SK-N-MC (cell line): ENCODE measurements around the gene HOXA6.

Source experiments
- DNase-seq: peaks from one replicate; pipeline ENCODE4 v3.0.0-alpha.2; 2011; ENCODE audit warnings: low read depth, low spot score
- H3K27ac ChIP-seq: fragments of 200-600 bp; sonication (generic); 2 replicates; pipeline ENCODE4 v1.5.1; 2016; ENCODE audit warnings: mixed run types
- H3K36me3 ChIP-seq: fragments of 200-600 bp; sonication (generic); 2 replicates; pipeline ENCODE4 v1.6.1; 2017; ENCODE audit warnings: antibody characterized with exemption, low read length, mixed read lengths; ENCODE audit not compliant: insufficient read depth
- H3K4me3 ChIP-seq: fragments of 200-600 bp; sonication (generic); 2 replicates; pipeline ENCODE4 v1.5.1; 2016
- H3K9ac ChIP-seq: fragments of 200-600 bp; sonication (generic); 2 replicates; pipeline ENCODE4 v1.8.0; 2017; ENCODE audit warnings: mixed run types, mixed read lengths; ENCODE audit not compliant: insufficient read length
- H3K9me3 ChIP-seq: fragments of 200-600 bp; sonication (generic); 2 replicates; pipeline ENCODE4 v1.6.1; 2017; ENCODE audit warnings: low read depth, mild to moderate bottlenecking, antibody characterized with exemption, low read length, moderate library complexity, mixed read lengths
- EZH2 ChIP-seq: fragments of 200-600 bp; sonication (generic); IDR thresholded peaks from one replicate; pipeline ENCODE4 v1.6.1; 2017; ENCODE audit warnings: antibody characterized with exemption
- FOXP2 ChIP-seq: optimal IDR thresholded peaks from 2 replicates; pipeline ENCODE3; 2011; ENCODE audit warnings: mild to moderate bottlenecking, moderate library complexity; ENCODE audit not compliant: insufficient read depth; ENCODE audit errors: extremely low read length, control extremely low read depth
- POLR2AphosphoS5 ChIP-seq: IDR thresholded peaks from 2 replicates; pipeline ENCODE4 v1.6.1; 2012; ENCODE audit warnings: mild to moderate bottlenecking, low read depth, low read length, borderline replicate concordance

The HOXA6 gene

DNA sequence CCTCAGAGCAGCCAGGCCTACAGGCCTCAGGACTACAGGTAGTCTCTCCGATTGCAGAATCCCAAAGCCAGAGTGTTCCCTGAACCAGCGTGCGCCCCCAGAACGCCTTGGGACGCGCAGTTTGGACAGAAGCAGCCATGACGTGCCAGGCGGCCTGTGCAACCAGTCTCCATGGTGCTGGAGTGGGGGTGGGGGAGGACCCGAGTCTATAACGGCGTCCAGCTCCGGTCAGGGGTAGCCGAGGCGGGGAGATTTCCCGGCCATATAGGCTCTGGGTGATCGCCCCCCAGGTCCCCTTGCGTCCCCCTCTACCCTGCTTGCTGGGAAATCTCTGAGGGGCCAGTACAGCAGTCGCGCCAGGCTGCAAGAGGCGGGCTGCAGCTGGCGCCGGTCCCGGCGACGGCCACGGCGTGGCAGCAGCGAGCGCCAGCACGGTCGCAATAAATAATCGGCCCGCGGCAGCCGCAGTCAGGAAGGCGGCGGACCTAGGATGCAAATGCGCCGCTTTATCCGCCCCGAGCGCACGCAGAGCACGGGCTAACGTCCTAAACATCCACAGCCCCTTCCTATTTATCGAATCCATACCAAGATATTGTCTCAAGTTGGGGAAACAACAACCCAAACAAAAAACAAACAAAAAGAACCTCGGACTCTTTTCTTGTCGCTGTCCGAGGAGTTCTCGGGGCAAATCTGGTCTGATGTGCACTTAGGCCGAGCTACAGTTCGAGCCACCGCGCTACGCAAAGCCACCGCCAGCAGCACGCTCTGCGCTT lies 3.2 kb upstream of the HOXA6 start:
- Histone ChIP-seq H3K9ac (no peak overlapping the region), H3K27ac (no peak overlapping the region), H3K36me3 (no peaks in the 10 kb centered on the region), H3K4me3 (peak overlapping the region; percentile 69), H3K9me3 (no peaks in the 10 kb centered on the region)
- TF ChIP-seq EZH2 (no peak), POLR2AphosphoS5 (no peak)
- DNase-seq: no peak

- Histone ChIP-seq H3K27ac (no peak overlapping the region), H3K4me3 (no peak overlapping the region)
Measured at GRCh38 chr7:27149842-27150567, 2.4 kb upstream of the HOXA6 start.

GRCh38 chr7:27148756-27149641 lies 1.4 kb upstream of the HOXA6 start:
- Histone ChIP-seq H3K9ac (no peak overlapping the region), H3K9me3 (no peaks in the 10 kb centered on the region), H3K4me3 (no peak overlapping the region), H3K36me3 (no peaks in the 10 kb centered on the region), H3K27ac (no peak overlapping the region)
- no peak for DNase-seq
- no peak for TF ChIP-seq POLR2AphosphoS5
- no peak for TF ChIP-seq FOXP2
- TF ChIP-seq EZH2: no peak

More at GRCh38 chr7:27149842-27150567, 2.4 kb upstream of the HOXA6 start:
- Histone ChIP-seq H3K36me3 (no peaks in the 10 kb centered on the region), H3K9me3 (no peaks in the 10 kb centered on the region), H3K9ac (no peak overlapping the region)
- no peak for DNase-seq
- no peak for TF ChIP-seq EZH2
- TF ChIP-seq FOXP2: no peak
- no peak for TF ChIP-seq POLR2AphosphoS5

DNA sequence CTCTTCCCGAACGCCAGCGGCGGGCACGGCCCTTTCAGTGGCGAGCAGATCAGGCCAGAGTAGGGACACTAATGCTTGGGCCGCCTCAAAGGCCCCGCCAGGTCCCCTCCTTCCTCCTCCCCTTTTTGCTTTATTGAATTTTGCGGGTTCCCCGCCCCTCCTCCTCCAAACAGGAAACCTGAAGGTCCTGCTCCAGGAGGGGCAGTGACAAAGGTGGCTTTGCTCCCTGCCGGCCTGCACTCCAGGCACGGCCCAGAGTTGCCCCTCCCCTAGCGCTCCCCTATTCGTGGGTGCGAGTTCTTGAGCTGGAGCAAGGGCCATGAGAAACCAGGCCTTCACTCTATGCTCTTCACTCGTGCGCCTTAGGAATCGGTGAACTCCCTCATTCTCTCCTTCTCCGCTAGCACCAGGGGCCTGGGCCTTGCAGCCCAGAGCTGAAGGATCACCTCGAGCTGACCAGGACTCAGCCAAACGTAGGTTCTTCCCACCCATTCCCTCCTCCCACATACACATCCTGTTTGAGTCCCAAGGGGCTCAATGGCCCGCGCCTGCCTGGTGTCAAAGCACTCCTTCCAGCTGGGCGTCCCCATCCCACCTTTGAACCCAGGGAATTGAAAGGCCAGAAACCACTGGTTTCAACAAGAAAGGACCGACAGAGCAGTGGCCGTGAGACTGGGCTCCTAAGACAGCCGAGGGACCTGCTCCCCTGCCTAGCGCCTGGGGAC lies 619 bp upstream of the HOXA6 start:
- H3K36me3 ChIP-seq: no peaks in the 10 kb centered on the region
- no peak overlapping the region for H3K27ac ChIP-seq
- 0 out of 2 replicates have a peak overlapping the region, but pooled peaks have one; percentile 48 for H3K4me3 ChIP-seq
- H3K9me3 ChIP-seq: no peaks in the 10 kb centered on the region
- no peak overlapping the region for H3K9ac ChIP-seq
- no peak for TF ChIP-seq EZH2
- no peak for TF ChIP-seq POLR2AphosphoS5
- TF ChIP-seq FOXP2: no peak
- DNase-seq: no peak

DNA sequence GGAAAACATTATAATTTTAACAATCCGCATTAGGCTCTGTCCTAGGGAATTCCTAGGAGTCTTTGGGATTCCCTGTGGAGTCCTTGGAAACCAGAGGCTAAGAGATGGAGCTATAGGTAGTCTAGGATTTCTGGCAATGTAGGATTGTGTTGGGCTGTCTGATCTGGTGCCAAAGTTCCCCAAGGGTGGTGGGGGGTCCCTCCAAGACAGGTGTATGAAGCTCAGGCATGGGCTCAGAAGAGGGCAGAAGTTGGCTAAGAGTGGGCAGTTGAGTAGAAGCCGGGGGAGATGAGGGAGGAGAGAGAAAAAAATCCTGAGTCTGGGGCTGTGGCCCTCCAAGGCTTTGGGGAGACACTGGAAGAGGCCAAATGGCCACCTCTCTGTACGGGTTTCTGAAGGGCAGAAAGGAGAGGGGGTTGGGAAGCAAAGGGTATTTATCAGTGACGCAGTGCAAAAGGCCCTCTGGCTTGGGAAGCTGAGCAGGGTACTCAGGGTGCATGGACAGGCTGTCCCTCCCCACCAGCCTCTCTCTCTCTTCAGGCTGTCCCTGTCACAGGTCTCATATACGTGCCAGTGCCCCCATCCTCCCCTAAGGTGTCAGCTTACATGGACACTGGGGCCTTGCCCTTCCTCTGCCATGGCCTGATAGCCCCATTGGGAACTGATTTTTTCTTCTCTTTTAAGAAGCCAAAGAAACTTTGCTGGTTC lies 929 bp downstream of the HOXA6 start:
- DNase-seq: no peak
- TF ChIP-seq POLR2AphosphoS5 (no peak), EZH2 (no peak), FOXP2 (no peak)
- Histone ChIP-seq H3K27ac (no peak overlapping the region), H3K9me3 (no peaks in the 10 kb centered on the region), H3K9ac (no peak overlapping the region), H3K36me3 (no peaks in the 10 kb centered on the region), H3K4me3 (no peak overlapping the region)

DNA sequence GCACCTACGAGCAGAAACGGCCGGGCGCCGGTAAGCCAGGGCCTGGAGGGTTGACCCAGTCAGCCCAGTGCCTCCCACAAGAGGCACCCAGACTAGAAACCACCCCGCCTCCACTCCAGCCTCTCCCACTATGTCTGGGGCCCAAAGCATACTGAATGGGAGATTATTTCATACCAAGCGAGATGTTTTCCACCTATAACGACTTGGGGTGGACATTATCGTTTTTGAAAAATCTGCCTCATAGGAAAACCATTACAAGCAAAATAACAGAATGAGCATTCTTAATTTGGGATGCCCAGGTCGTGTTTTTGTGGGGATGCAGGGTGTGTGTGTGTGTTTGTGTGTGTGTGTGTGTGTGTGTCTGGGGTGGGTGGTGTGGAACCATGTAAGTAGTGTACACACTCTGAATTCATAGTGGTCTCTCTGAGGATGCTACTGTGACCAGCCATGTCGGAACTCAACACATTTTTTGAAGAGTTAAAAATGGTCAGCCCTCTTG lies 1.6 kb downstream of the HOXA6 start:
- H3K9ac ChIP-seq: no peak overlapping the region
- H3K27ac ChIP-seq: no peak overlapping the region
- H3K36me3 ChIP-seq: no peaks in the 10 kb centered on the region
- no peak for TF ChIP-seq POLR2AphosphoS5
- TF ChIP-seq FOXP2: no peak
- TF ChIP-seq EZH2: no peak
- H3K4me3 ChIP-seq: no peak overlapping the region
- no peak for DNase-seq
- no peaks in the 10 kb centered on the region for H3K9me3 ChIP-seq
